Activated T-helper 2 cell treated with anti-CD3 and anti-CD28 coated beads, Interferon-gamma antibody, Interleukin-2, Interleukin-4, amounts not matched to agents 10 μg/mL and 5 μg/mL and 100 μg/mL, durations not matched to agents 14 hours and 24 hours and 36 hours (primary cell): ENCODE results near the gene NOTCH2NLA. TPM values are rescaled to one million over a fixed set of nuclear protein-coding genes. Genes with fewer than 3 reads are reported as not detected.
"Not testable (repeated sequence)": the region's sequence is repeated elsewhere in the genome, so short reads cannot be mapped to it uniquely, and the experiment has no call there.

Source experiments
- DNase-seq: peaks from one replicate; pipeline ENCODE4 v3.0.0; 2021; ENCODE audit warnings: low spot score
- H3K27ac Mint-ChIP-seq: one replicate; pipeline ENCODE4 v1.8.0; 2021; ENCODE audit warnings: mixed read lengths
- H3K27me3 Mint-ChIP-seq: one replicate; pipeline ENCODE4 v1.8.0; 2021; ENCODE audit warnings: low read depth, mixed read lengths
- H3K36me3 Mint-ChIP-seq: one replicate; pipeline ENCODE4 v1.8.0; 2021; ENCODE audit warnings: low read depth, mixed read lengths
- H3K4me1 Mint-ChIP-seq: one replicate; pipeline ENCODE4 v1.8.0; 2021; ENCODE audit warnings: low read depth, mixed read lengths
- H3K4me3 Mint-ChIP-seq: one replicate; pipeline ENCODE4 v1.8.0; 2021; ENCODE audit warnings: low read depth, mild to moderate bottlenecking, moderate library complexity, mixed read lengths
- H3K9me3 Mint-ChIP-seq: one replicate; pipeline ENCODE4 v1.8.0; 2021; ENCODE audit warnings: mixed read lengths
- intact Hi-C: fragments of 100-400 bp; cut with micrococcal nuclease; formaldehyde crosslinking; loops from one replicate; pipeline ENCODE4 v1.15.1; 2023
- total RNA-seq: library from RNA; stranded (reverse); gene quantifications from 2 replicates; pipeline ENCODE4 v1.2.3, GENCODE V29; 2022

NOTCH2NLA gene
- total RNA-seq: 40.9 and 41.9 TPM in 2 replicates

DNA sequence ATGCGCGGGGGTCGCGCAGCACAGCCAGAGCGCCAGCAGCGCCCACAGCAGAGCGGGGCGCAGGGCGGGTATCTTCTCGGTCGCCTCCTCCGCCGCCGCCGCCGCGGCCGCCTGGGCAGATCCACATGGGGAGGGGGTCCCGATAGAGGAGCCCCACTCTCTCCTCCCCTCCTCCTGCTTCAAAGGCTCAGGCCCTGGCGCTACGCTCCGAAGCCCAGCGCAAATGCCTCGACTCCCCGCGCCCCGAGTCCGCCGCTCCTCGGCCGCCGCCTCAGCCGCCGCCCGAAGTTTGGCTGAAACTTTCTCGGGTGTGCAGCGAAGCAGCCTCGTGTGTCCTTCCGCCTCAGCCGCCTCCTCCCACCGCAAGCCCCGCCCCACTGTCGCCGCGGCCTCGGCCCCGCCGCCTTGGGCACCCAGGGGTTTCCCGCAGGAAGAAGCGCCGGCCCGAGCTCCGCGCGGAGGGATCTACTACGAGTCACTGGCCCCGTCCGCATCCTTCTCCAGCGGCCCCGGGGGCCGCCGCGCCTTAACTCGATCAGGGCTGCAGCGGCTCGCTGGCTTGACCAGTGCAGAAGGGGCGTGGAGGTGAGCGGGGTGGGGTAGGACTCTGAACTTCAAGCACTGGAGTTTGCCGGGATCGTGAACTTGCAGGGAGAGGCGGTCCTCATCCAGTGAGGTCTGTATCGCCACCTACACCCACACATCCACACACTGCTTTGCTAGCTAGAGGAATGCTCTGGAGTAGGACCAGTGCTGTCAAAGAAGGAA is at the start of gene NOTCH2NLA:
NOTCH2NLA (minus strand) TSS at position 312 of the 768 bp plus-strand sequence. CDS start 39,684 bp downstream, outside the sequence.
- peak within 1 kb of the TSS; percentile 77 for H3K4me3 Mint-ChIP-seq

DNA sequence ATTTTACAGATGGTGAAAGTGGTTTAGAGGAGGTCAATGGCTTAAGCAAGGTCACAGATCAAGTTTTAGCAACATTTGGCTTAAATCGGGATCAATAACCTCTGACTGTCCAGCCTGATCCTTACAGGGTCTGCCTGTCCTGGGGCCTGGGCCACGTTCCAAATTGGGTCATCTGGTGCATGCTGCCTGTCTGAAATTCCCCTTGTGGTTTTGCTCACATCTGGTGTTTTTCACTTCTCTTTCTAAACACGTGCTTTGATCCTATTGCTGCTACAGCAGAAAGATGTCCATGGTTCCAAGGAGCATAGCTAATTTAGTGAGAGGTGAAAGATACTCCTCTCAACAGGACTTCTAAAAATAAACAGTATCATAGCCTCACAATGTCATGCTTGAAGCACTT is 49.5 kb upstream of the NOTCH2NLA start:
- H3K27ac Mint-ChIP-seq, DNase-seq, H3K36me3 Mint-ChIP-seq, intact Hi-C loops, H3K9me3 Mint-ChIP-seq, H3K4me3 Mint-ChIP-seq, H3K27me3 Mint-ChIP-seq, H3K4me1 Mint-ChIP-seq: not testable (repeated sequence)

More for the DNA sequence above, at the start of gene NOTCH2NLA:
- H3K27me3 Mint-ChIP-seq, H3K36me3 Mint-ChIP-seq, intact Hi-C loops, H3K9me3 Mint-ChIP-seq, H3K4me1 Mint-ChIP-seq: not testable (repeated sequence)
- H3K27ac Mint-ChIP-seq: peak within 1 kb of the TSS; percentile 72
- DNase-seq: peak; percentile 65

DNA sequence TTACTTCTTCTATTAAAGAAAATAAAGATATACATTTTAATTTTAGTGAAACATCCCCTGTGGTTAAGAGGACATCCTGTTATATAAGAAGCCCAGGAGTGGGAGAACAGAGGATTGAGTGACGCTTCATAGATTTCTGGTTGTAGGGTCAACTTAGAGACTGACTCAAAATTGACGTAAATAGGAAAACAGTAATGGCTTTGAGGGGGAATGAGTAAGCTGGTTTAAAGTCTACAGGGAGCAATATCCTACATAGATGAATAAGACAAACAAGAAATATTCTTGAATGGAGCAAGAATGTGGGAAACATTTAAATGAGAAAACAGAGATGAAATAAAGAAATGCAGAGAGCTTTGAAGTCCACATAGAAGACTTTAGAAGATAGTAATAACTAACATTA is 48.3 kb upstream of the NOTCH2NLA start:
- intact Hi-C loops, H3K4me1 Mint-ChIP-seq, DNase-seq, H3K4me3 Mint-ChIP-seq, H3K27ac Mint-ChIP-seq, H3K9me3 Mint-ChIP-seq, H3K36me3 Mint-ChIP-seq, H3K27me3 Mint-ChIP-seq: not testable (repeated sequence)

DNA sequence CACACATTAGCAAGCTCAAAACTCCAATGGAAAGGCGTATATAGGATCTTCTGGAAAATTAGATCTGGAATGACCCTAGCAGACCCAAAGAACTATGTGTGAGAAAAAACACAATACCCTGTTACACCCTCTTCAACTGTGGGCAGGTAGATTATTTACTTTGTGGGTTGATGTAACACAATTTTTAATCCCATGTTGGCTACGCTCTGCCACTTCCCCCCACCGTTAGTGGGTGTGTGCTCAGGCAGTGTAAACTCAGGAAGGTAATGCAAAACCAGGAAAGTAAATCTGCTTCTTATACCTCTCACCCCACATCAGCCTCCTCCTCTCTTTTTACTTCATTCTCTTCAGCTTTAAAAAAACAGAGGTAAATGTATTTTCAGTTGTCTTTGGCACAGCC is 45.3 kb upstream of the NOTCH2NLA start:
- H3K4me1 Mint-ChIP-seq, DNase-seq, H3K36me3 Mint-ChIP-seq, H3K27ac Mint-ChIP-seq, H3K9me3 Mint-ChIP-seq, H3K4me3 Mint-ChIP-seq, intact Hi-C loops, H3K27me3 Mint-ChIP-seq: not testable (repeated sequence)

DNA sequence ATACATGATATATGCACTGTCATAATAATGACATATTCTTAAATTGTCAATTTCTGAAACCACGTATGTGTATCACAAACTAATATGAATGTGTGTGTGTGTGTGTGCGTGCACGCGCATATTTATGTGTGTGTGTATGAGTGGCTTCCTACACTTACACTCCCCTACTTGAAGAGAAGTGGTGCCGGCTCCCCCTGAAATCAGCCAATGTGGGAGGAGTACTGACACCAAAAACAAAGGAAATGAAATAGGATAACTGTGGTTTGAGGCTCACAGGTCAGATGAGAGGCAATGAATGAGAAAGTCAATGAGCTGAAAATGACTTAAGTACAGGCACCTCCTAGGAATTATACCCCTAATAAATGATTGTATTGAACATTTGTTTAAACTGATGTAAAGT is 44.4 kb upstream of the NOTCH2NLA start:
- H3K9me3 Mint-ChIP-seq, H3K36me3 Mint-ChIP-seq, DNase-seq, H3K4me3 Mint-ChIP-seq, intact Hi-C loops, H3K4me1 Mint-ChIP-seq, H3K27me3 Mint-ChIP-seq, H3K27ac Mint-ChIP-seq: not testable (repeated sequence)

DNA sequence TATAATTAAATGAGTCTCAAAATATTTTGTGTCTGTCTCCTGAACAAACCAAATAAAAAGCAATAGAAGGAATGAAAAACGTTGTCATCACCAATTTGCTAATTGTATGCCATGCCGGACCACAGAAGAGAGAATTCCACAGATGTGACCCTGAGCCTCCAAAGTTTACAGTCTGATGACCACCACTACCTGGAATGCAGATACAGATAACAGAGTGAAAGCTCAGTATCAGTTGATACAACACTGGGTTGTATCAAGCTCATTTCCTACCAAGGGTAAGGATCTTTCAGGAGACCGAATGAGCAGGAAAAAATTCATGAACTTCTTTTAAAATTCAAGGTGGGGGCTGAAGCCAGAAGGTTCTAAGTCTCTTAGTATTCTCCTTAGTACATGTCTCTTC is 43.9 kb upstream of the NOTCH2NLA start:
- H3K4me3 Mint-ChIP-seq, H3K27me3 Mint-ChIP-seq, H3K27ac Mint-ChIP-seq, H3K36me3 Mint-ChIP-seq, H3K9me3 Mint-ChIP-seq, intact Hi-C loops, DNase-seq, H3K4me1 Mint-ChIP-seq: not testable (repeated sequence)

DNA sequence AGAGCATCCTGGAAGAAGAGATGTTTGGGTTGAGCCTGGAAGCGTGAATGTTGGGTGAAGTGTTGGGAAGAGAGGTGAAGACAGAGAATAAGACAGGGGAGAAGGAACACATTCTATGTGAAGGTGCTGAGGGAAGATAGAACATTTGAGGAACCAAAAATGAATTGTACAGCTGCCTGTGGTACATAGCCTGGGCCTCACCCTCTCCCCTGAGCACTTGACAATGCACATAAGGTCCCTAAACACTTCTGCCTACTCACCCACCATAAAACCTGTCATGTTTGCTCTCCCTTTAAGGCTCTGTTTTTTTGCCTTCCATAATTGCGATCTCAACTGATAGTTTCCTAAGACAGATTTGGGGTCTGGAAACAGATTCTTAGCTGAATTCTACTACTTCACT is 43.2 kb upstream of the NOTCH2NLA start:
- H3K27ac Mint-ChIP-seq, H3K27me3 Mint-ChIP-seq, H3K36me3 Mint-ChIP-seq, intact Hi-C loops, H3K4me3 Mint-ChIP-seq, H3K4me1 Mint-ChIP-seq, H3K9me3 Mint-ChIP-seq, DNase-seq: not testable (repeated sequence)

DNA sequence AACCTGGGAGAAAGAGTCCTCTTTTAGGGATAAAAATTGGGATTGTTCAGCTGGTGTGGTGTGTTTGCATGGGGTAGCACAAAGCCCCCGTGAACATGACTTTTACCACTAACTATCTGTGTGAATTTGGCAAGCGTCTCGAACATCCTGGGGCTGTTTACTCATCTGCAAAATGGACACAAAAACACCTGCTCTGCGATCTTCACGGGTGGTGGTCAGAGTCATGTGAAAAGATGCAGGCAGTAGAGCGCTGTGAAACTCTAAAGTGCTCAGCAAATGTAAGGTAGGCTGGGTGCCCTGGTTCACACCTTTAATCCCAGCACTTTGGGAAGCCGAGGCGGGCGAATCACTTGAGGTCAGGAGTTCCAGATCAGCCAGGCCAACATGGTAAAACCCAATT is 41.3 kb upstream of the NOTCH2NLA start:
- H3K4me3 Mint-ChIP-seq, H3K27me3 Mint-ChIP-seq, intact Hi-C loops, H3K27ac Mint-ChIP-seq, H3K9me3 Mint-ChIP-seq, H3K36me3 Mint-ChIP-seq, H3K4me1 Mint-ChIP-seq, DNase-seq: not testable (repeated sequence)

DNA sequence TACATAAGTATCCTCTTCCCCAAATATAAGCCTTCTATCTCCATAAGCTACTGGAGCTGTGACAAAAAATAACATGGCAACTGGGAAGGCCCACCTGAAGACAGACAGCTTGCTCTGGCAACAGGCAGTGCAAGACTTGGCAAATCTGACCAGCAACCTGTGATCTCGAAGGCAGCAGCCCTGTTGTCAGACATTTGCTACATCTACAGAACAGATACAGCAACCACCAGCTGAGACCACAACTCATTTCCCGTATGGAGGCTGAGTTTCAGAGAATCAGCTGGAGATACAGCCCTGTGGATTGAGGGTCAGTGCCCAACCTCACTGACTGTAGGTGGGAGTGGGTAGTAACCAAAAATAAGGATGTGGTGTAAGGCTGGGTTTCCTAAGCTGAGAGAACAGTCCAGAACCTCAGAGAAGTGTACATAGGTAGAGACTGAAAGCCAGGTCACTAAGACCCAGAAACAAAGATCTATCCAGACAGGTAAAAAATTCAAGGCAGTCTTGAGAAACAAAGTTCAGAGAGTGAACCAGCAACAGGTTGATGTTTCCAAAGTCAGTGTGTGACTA is 37.4 kb upstream of the NOTCH2NLA start:
- H3K27me3 Mint-ChIP-seq, H3K9me3 Mint-ChIP-seq, H3K4me1 Mint-ChIP-seq, H3K36me3 Mint-ChIP-seq, intact Hi-C loops, H3K4me3 Mint-ChIP-seq, DNase-seq, H3K27ac Mint-ChIP-seq: not testable (repeated sequence)

DNA sequence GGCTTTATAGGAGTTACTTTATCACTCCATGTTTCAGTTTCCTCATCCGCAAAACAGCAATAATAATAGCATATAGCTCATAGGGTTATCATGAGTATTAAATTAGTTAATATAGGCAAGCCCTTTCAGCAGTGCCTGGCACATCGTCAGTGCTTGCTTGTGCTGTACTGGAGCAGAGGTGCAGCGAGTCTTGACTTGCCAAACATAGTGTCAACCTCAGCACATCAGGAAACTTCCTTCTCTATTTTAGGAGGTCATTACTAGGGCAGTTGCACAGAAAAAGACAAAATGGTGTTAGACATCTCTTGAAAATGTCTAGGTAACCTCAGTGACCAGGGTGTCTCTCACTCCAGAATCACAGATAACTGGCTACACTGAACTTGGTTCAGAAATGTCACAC is 35.9 kb upstream of the NOTCH2NLA start:
- H3K36me3 Mint-ChIP-seq, H3K9me3 Mint-ChIP-seq, DNase-seq, H3K4me3 Mint-ChIP-seq, H3K27me3 Mint-ChIP-seq, H3K27ac Mint-ChIP-seq, intact Hi-C loops, H3K4me1 Mint-ChIP-seq: not testable (repeated sequence)

DNA sequence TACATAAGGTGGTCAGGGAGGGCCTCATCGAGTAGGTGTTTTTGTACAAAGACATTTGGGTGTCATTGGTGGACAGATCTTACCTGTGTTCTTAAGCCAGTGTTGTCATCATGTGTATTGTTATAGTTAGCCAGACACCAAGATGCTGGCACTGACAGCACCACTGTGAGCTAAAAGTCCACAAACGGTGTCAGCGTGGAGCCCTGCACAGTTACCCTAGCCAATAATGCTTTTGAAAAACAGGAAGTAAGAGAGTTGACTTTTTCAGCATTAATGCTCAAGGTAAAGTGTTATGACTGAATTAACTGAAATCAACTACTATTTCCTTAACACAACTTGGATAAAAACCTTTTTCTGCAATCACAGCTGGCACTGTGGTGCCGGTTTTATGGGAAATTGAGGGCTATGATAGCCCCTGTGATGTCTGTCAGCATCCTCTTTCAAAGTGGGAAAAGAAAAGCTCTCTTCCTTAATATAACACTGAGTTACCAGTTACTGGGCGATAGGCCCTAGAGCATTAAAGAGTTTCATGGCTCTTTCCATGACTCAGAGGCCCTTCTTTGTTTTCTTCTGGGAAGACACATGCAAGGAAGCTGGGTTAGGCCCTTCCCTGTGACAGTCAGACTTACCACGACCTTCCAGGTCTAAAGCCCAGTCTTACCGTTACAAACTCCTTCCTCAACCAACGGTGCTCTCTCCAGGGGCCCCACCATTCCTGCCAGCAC is 31.3 kb upstream of the NOTCH2NLA start:
- H3K4me1 Mint-ChIP-seq, H3K9me3 Mint-ChIP-seq, intact Hi-C loops, H3K27ac Mint-ChIP-seq, DNase-seq, H3K4me3 Mint-ChIP-seq, H3K27me3 Mint-ChIP-seq, H3K36me3 Mint-ChIP-seq: not testable (repeated sequence)

DNA sequence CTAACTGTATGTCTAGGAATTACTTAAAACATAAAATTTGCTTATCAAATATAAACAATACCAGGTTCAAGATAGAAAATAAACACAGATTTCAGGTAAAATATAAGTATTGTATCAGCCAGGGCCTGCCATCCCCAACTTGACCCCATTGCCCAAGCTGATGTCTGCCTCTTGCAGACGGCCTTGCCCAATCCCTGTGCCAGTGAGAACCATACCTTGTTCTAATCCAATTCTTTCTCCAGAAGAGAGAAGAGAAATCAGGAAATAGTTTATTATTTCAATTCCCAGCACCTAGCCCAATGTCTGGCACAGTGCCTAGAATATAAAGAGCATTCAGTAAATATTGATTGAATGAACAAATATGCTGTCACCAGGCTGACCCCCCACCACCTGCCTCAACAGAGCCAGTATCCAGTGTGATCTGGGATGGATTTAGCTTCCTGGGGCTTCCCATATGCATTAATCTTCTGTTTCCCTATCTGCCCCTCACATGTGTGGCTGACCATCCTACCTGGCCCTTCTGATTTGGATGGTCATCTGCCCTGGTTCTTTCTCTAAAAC is 29.3 kb upstream of the NOTCH2NLA start:
- H3K36me3 Mint-ChIP-seq, H3K4me1 Mint-ChIP-seq: not testable (repeated sequence)

DNA sequence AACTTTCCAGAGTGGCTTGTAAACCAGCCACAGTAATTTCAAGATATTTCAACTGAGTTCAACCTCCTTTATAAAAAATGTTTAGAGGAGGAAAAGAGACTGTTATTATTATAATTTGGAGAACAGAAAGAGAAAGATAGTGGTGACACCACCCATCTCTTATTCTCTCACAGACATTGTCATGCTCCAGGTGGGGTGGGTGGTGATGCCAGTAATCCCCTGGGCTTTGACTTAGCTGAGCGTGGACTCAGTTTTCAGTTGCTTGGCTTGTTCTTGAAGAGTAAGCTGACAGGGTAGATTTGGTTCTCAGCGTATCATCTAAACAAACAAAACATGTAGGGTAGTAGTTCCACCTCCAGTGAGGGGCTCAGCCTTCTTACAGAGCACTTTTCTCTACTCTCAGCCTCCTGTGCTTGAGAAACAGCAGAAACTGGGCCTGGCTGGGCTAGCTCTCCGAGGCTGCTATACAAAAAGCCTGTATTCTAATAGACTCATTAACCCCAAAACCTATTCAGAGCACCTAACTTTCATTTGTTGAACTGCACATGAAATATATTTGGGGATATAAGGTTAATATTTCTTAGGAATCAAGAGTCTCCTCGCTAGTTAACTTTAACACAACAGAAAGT is 25.9 kb upstream of the NOTCH2NLA start:
- H3K4me3 Mint-ChIP-seq, H3K4me1 Mint-ChIP-seq, H3K9me3 Mint-ChIP-seq, DNase-seq, H3K27ac Mint-ChIP-seq, H3K36me3 Mint-ChIP-seq, H3K27me3 Mint-ChIP-seq, intact Hi-C loops: not testable (repeated sequence)

More for the DNA sequence above, 29.3 kb upstream of the NOTCH2NLA start:
- DNase-seq, H3K27me3 Mint-ChIP-seq, H3K27ac Mint-ChIP-seq, H3K4me3 Mint-ChIP-seq, H3K9me3 Mint-ChIP-seq, intact Hi-C loops: not testable (repeated sequence)
